IPS-15b (cell line): ENCODE measurements around the gene PREB.

ENCODE experiments used
- H3K27me3 ChIP-seq: one replicate; pipeline ENCODE4 v1.6.1; 2013; ENCODE audit warnings: low read length; ENCODE audit not compliant: control insufficient read depth, insufficient read depth
- H3K36me3 ChIP-seq: one replicate; pipeline ENCODE4 v1.6.1; 2013; ENCODE audit warnings: low read length; ENCODE audit not compliant: control insufficient read depth, insufficient read depth
- H3K4me1 ChIP-seq: one replicate; pipeline ENCODE4 v1.6.1; 2013; ENCODE audit warnings: mild to moderate bottlenecking, low read length; ENCODE audit not compliant: control insufficient read depth, insufficient read depth
- H3K4me3 ChIP-seq: one replicate; pipeline ENCODE4 v1.5.1; 2013; ENCODE audit warnings: low read depth, low read length
- H3K9ac ChIP-seq: one replicate; pipeline ENCODE4 v1.6.1; 2013; ENCODE audit warnings: low read depth, mild to moderate bottlenecking, low read length
- H3K9me3 ChIP-seq: one replicate; pipeline ENCODE4 v1.6.1; 2013; ENCODE audit warnings: mild to moderate bottlenecking, low read length; ENCODE audit not compliant: control insufficient read depth, insufficient read depth

The PREB gene

DNA sequence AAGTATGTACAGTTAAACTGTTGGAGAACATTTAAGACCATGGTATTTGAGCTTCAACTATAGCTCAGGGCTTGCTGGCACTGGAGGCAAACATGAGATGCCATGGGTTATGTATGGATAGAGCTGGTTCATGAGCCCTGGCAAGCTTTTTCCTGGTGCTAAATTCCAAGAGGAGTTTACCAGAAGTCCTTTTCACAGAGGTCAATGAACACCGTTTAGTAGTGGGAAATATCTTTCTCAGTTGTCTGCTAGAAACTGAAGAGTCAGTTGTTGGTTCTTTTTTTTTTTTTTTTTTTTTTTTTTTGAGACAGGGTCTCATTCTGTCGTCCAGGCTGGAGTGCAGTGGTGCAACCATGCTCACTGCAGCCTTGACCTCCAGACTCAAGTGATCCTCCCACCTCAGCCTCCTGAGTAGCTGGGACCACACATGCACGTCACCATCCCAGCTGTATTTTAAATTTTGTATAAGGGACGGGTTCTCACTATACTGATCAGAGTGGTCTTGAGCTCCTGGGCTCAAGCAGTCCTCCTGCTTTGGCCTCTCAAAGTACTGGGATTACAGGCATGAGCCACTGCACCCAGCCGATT lies 46.5 kb downstream of the PREB start:
- peaks cover 15% of the 10 kb centered on the region for H3K27me3 ChIP-seq
- H3K36me3 ChIP-seq = no peaks in the 10 kb centered on the region
- no peaks in the 10 kb centered on the region for H3K9me3 ChIP-seq
- H3K9ac ChIP-seq = no peak overlapping the region
- peaks cover 3% of the 10 kb centered on the region for H3K4me1 ChIP-seq
- H3K4me3 ChIP-seq = no peak overlapping the region

- Histone ChIP-seq H3K4me1 (peaks cover 3% of the 10 kb centered on the region), H3K4me3 (peak within 1 kb of the TSS; percentile 80), H3K27me3 (peaks cover 15% of the 10 kb centered on the region), H3K9me3 (no peaks in the 10 kb centered on the region), H3K9ac (peak within 1 kb of the TSS; percentile 73), H3K36me3 (no peaks in the 10 kb centered on the region)
Observed at GRCh38 chr2:27086724-27087593, 47.5 kb downstream of the PREB start, which contains the start of gene KHK. KHK (plus strand) TSS chr2:27086772; CDS start chr2:27087260, 488 bp downstream.

DNA sequence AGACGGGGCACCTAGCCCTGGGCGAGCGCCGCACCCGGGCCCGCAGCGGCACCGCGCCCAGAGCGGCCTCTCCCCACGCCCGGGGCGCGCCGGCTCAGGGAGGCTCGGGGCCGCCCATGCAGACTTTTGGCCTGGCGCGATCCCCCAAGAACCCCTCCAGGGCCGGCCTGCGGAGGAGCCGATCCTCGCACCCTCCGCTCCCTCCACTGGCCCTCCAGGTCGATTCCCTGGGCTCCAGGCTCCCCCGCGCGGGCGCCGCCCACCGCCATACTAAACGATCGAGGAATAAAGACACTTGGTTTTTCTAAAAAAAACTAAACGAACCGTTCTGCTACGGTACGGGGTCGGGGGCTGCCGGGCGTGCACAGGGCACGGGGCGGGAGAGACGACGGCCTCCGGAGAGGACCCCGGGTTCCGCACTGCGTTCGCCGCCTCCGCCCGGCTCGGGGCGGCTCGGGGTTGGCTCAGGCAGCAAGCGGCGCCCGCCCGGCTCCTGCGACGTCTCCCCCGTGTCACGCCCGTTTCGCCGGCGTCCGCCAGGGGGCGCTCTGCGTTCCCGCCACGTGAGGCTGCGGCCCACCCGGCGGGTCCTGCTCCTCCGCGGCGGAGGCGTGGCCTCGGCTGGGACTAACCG lies 48.2 kb downstream of the PREB start:
- Histone ChIP-seq H3K9ac (peak overlapping the region; percentile 73), H3K9me3 (no peaks in the 10 kb centered on the region), H3K4me3 (peak overlapping the region; percentile 74), H3K4me1 (peaks cover 3% of the 10 kb centered on the region), H3K36me3 (no peaks in the 10 kb centered on the region), H3K27me3 (peaks cover 15% of the 10 kb centered on the region)

GRCh38 chr2:27085673-27086089 lies 48.8 kb downstream of the PREB start:
- Histone ChIP-seq H3K27me3 (peaks cover 15% of the 10 kb centered on the region), H3K9ac (peak overlapping the region; percentile 60), H3K4me1 (peaks cover 3% of the 10 kb centered on the region), H3K9me3 (no peaks in the 10 kb centered on the region), H3K36me3 (no peaks in the 10 kb centered on the region), H3K4me3 (peak overlapping the region; percentile 74)

DNA sequence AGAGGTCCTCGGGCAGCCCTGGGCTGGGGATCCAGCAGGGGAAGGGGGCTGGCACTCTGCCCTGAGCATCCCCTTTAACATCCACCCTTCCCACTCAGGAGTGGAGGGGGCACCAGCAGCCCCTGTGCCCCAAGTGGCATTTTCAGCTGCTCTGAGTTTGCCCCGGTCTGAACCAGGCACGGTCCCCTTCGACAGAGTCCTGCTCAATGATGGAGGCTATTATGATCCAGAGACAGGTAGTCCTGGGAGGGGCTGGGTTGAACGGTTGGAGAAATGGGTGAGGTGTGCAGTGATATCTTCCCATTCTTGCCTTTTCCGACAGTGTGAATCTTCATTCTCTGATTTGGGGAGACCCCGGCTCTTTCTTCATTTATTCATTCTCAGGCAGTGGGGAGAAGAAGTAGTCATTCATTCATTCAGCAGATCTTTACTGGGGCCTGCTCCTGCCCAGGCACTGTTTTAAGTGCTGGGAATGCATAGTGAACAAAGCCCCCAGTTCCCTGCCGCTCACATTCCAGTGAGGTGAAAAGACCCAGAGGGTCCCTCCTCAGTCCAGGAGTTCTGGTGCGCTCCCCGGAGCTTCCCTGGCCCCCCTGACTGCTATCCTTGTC lies 49.3 kb downstream of the PREB start:
- H3K36me3 ChIP-seq = no peaks in the 10 kb centered on the region
- H3K9ac ChIP-seq = peak overlapping the region; percentile 60
- no peaks in the 10 kb centered on the region for H3K9me3 ChIP-seq
- H3K4me1 ChIP-seq = peaks cover 3% of the 10 kb centered on the region
- H3K4me3 ChIP-seq = peak overlapping the region; percentile 74
- H3K27me3 ChIP-seq = peaks cover 15% of the 10 kb centered on the region

GRCh38 chr2:27084297-27085061 lies 50.0 kb downstream of the PREB start:
- Histone ChIP-seq H3K9me3 (no peaks in the 10 kb centered on the region), H3K4me3 (no peak overlapping the region), H3K9ac (no peak overlapping the region), H3K36me3 (no peaks in the 10 kb centered on the region), H3K27me3 (peaks cover 15% of the 10 kb centered on the region), H3K4me1 (peaks cover 3% of the 10 kb centered on the region)

GRCh38 chr2:27083410-27084296 lies 50.8 kb downstream of the PREB start:
- Histone ChIP-seq H3K27me3 (peaks cover 15% of the 10 kb centered on the region), H3K9me3 (no peaks in the 10 kb centered on the region), H3K9ac (no peak overlapping the region), H3K4me3 (no peak overlapping the region), H3K4me1 (peaks cover 3% of the 10 kb centered on the region), H3K36me3 (no peaks in the 10 kb centered on the region)

DNA sequence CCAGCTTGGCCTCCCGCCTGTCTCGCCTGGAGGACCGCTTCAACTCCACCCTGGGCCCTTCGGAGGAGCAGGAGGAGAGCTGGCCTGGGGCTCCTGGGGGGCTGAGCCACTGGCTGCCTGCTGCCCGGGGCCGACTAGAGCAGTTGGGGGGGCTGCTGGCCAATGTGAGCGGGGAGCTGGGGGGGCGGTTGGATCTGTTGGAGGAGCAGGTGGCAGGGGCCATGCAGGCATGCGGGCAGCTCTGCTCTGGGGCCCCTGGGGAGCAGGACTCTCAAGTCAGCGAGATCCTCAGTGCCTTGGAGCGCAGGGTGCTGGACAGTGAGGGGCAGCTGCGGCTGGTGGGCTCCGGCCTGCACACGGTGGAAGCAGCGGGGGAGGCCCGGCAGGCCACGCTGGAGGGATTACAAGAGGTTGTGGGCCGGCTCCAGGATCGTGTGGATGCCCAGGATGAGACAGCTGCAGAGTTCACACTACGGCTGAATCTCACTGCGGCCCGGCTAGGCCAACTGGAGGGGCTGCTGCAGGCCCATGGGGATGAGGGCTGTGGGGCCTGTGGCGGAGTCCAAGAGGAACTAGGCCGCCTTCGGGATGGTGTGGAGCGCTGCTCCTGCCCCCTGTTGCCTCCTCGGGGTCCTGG lies 51.5 kb downstream of the PREB start:
- Histone ChIP-seq H3K4me3 (no peak overlapping the region), H3K36me3 (no peaks in the 10 kb centered on the region), H3K27me3 (peaks cover 12% of the 10 kb centered on the region), H3K4me1 (peaks cover 3% of the 10 kb centered on the region), H3K9ac (no peak overlapping the region), H3K9me3 (no peaks in the 10 kb centered on the region)

- Histone ChIP-seq H3K4me3 (no peak overlapping the region), H3K9ac (no peak overlapping the region), H3K27me3 (peaks cover 6% of the 10 kb centered on the region), H3K36me3 (no peaks in the 10 kb centered on the region), H3K4me1 (no peaks in the 10 kb centered on the region), H3K9me3 (no peaks in the 10 kb centered on the region)
Observed at GRCh38 chr2:27081984-27082772, 52.3 kb downstream of the PREB start.
